ENCODE measurements around the gene TCF15.

DNA sequence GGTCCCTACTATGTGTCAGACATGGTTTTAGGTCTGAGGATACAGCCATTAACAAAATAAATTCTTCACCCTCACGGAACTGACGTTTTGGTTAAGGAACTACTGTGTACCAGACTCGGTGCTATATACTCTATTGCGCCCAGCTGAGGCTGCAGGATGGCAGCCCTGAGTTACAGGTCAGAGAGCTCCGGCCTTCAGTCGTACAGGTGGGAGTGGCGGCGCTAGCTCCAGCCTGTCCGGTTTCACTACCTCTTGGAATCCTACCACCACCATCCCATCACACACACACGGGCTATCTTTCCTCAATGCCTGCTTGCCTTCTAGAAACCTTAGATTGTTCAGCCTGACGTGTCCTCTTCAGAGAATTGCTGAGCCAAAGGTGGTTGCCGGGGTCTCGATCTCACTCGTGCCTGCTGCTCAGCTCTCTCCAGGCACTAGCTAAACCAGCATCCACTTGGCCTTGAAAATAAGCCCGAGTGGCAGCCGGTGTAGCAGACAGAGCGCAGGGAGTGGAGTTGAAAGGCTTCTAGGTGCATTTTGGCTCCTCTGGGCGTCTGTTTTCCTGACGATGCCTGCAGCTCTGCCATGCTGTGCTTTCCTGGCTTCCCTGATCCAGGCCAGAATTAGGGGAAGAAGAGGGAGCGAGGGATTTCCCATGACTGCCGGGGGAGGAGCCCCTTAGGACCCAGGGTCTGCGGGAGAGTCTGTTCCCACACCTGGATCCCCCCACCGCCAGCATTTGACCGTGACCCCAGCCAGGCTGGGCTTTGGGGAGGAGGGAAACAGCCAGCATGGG is 1.1 kb upstream of the TCF15 start:
- TF ChIP-seq, protein P1, sequence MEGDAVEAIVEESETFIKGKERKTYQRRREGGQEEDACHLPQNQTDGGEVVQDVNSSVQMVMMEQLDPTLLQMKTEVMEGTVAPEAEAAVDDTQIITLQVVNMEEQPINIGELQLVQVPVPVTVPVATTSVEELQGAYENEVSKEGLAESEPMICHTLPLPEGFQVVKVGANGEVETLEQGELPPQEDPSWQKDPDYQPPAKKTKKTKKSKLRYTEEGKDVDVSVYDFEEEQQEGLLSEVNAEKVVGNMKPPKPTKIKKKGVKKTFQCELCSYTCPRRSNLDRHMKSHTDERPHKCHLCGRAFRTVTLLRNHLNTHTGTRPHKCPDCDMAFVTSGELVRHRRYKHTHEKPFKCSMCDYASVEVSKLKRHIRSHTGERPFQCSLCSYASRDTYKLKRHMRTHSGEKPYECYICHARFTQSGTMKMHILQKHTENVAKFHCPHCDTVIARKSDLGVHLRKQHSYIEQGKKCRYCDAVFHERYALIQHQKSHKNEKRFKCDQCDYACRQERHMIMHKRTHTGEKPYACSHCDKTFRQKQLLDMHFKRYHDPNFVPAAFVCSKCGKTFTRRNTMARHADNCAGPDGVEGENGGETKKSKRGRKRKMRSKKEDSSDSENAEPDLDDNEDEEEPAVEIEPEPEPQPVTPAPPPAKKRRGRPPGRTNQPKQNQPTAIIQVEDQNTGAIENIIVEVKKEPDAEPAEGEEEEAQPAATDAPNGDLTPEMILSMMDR (conservative IDR thresholded peaks at IDR 0.05; ENCODE audit: low read depth, low read length): no peak
- TF ChIP-seq EZH2phosphoT487 (IDR thresholded peaks at IDR 0.05; ENCODE audit: borderline replicate concordance, low read length): no peak
